Brain microvascular endothelial cell (primary cell): ENCODE measurements around the gene CYP4F8.
"Not testable (repeated sequence)": the region's sequence is repeated elsewhere in the genome, so short reads cannot be mapped to it uniquely, and the experiment has no call there.

Experiments
- DNase-seq: peaks from one replicate; pipeline ENCODE4 v3.0.0-alpha.2; 2020
- H3K27ac ChIP-seq: fragments of 250-450 bp; sonication (Bioruptor Pico); 2 replicates; pipeline ENCODE4 v1.5.1; 2020; ENCODE audit warnings: mild to moderate bottlenecking, moderate library complexity
- H3K27me3 ChIP-seq: fragments of 250-450 bp; sonication (Bioruptor Pico); replicated peaks from 2 replicates; pipeline ENCODE4 v1.5.1; 2020; ENCODE audit warnings: mild to moderate bottlenecking
- H3K36me3 ChIP-seq: fragments of 250-450 bp; sonication (Bioruptor Pico); replicated peaks from 2 replicates; pipeline ENCODE4 v1.5.1; 2020; ENCODE audit warnings: mild to moderate bottlenecking
- H3K4me3 ChIP-seq: 2 replicates; pipeline ENCODE4 v1.5.1; 2011; ENCODE audit warnings: low read depth, mild to moderate bottlenecking, control low read depth, low read length, moderate library complexity
- in situ Hi-C: cut with HindIII; loops from 2 replicates; pipeline ENCODE4 v1.10.0; 2017; ENCODE audit warnings: low sequenced_read_pairs, low pct_ligation_motif_present
- TF ChIP-seq, protein P1 (sequence below): IDR thresholded peaks from 2 replicates; pipeline ENCODE4 v1.5.1; 2011; ENCODE audit warnings: low read depth, mild to moderate bottlenecking, moderate library complexity, low read length, control low read depth, inconsistent platforms; ENCODE audit errors: missing control alignments

CYP4F8 gene

DNA sequence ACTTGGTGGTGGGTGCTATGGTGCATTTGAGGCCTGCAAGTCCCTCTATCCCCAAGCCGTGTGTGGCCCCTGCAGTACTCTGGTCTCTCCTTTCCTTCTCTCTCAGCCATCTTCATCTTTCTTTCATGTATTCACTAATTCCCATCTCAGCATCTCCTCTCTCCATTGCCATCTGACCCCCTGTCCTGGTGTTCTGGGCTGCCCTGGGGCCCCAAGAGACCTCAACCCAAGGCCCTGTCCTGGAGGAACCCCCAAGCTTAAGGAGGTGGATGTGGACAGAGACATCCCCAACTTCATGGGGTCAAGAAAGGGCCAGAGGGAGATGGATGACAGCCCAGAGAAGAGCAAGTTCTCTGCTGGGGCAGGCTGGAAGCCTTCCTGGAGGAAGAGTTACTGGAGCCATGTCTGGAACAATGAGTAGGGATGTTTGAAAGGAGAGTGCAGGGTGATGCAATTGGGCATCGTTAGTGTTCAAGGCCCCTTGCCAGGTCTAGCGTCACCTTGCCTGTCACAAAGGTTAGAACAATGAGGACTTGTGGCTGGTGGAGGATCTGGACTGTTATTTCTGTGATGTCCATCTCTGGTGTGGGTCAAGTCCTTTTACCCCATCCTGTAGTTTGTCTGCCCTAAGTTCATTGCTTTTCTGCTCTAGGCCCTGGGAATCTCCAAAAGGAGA lies 29.2 kb downstream of the CYP4F8 start:
- Histone ChIP-seq H3K36me3 (no peaks in the 10 kb centered on the region), H3K27me3 (no peaks in the 10 kb centered on the region), H3K4me3 (no peak overlapping the region), H3K27ac (no peak overlapping the region)
- no peak for DNase-seq
- in situ Hi-C loops, result no loop called here
- TF ChIP-seq, protein P1, sequence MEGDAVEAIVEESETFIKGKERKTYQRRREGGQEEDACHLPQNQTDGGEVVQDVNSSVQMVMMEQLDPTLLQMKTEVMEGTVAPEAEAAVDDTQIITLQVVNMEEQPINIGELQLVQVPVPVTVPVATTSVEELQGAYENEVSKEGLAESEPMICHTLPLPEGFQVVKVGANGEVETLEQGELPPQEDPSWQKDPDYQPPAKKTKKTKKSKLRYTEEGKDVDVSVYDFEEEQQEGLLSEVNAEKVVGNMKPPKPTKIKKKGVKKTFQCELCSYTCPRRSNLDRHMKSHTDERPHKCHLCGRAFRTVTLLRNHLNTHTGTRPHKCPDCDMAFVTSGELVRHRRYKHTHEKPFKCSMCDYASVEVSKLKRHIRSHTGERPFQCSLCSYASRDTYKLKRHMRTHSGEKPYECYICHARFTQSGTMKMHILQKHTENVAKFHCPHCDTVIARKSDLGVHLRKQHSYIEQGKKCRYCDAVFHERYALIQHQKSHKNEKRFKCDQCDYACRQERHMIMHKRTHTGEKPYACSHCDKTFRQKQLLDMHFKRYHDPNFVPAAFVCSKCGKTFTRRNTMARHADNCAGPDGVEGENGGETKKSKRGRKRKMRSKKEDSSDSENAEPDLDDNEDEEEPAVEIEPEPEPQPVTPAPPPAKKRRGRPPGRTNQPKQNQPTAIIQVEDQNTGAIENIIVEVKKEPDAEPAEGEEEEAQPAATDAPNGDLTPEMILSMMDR, result no peak

DNA sequence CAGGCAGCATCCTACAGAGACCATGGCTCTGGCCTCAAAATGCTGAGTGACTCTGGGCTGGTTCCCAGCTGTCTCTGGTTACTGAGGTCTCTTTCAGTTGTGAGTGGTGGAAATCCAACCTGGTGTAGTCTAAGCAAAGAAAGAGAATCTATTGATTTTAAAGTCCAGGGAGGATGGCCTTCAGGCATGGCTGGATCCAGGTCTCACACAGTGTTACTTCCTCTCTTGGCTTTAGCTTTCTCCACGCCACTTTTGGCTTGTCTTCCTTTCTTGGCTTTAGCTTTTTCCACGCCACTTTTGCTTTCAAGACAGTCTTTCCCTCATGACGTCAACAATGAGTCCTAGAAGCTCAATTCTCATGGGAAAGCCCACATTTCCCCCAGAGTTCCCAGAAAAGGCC lies 29.8 kb downstream of the CYP4F8 start:
- TF ChIP-seq, protein P1, result no peak
- no peak for DNase-seq
- no peak overlapping the region for H3K27ac ChIP-seq
- no peaks in the 10 kb centered on the region for H3K27me3 ChIP-seq
- no peak overlapping the region for H3K4me3 ChIP-seq
- no peaks in the 10 kb centered on the region for H3K36me3 ChIP-seq
- in situ Hi-C loops, result no loop called here

GRCh38 chr19:15649526-15649925 lies 34.5 kb downstream of the CYP4F8 start:
- in situ Hi-C loops, result no loop called here

DNA sequence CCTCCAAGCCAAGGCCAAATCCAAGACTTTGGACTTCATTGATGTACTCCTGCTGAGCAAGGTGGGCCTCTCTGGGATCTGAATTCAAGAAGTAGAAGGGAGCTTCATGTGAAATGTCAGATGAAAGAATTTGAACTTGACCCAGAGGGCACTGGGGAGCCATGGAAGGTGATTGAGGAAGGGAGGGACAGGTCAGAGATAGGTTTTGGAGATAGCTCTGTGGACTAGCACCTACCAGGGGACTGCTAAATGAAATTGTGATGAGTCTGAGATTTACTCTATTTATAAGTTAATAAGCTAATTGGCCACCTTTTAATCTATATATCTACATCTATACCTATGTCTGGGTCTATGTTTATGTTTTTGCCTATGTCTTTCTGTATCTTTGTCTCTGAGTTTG lies 35.1 kb downstream of the CYP4F8 start:
- H3K36me3 ChIP-seq, H3K27ac ChIP-seq, in situ Hi-C loops, H3K4me3 ChIP-seq, H3K27me3 ChIP-seq, DNase-seq: not testable (repeated sequence)

More at GRCh38 chr19:15649526-15649925, 34.5 kb downstream of the CYP4F8 start:
- Histone ChIP-seq H3K4me3 (no peak overlapping the region), H3K27me3 (no peaks in the 10 kb centered on the region), H3K36me3 (no peaks in the 10 kb centered on the region), H3K27ac (no peak overlapping the region)
- TF ChIP-seq, protein P1, result no peak
- DNase-seq, result no peak

GRCh38 chr19:15651791-15652190 lies 36.8 kb downstream of the CYP4F8 start:
- no peaks in the 10 kb centered on the region for H3K27me3 ChIP-seq
- DNase-seq, result no peak
- no peaks in the 10 kb centered on the region for H3K36me3 ChIP-seq
- no peak overlapping the region for H3K4me3 ChIP-seq
- no peak overlapping the region for H3K27ac ChIP-seq
- in situ Hi-C loops, result no loop called here
- TF ChIP-seq, protein P1, result no peak

GRCh38 chr19:15652559-15653278 lies 37.7 kb downstream of the CYP4F8 start:
- TF ChIP-seq, protein P1, result no peak
- H3K4me3 ChIP-seq, result no peak overlapping the region
- H3K36me3 ChIP-seq, result no peaks in the 10 kb centered on the region
- in situ Hi-C loops, result no loop called here
- DNase-seq, result no peak
- H3K27me3 ChIP-seq, result no peaks in the 10 kb centered on the region
- H3K27ac ChIP-seq, result no peak overlapping the region
